K562 (cell line): ENCODE data around the gene MCCC1. TPM values are rescaled to one million over a fixed set of nuclear protein-coding genes. Genes with fewer than 3 reads are reported as not detected.

Experiments used
- ATAC-seq: fragments of 200-7000 bp; cut with Tn5 transposase; 3 replicates; pipeline ENCODE4 v1.9.1; 2020; ENCODE audit warnings: moderate library complexity
- BruUV-seq: library from RNA; stranded (reverse); fragments of 400-500 nt; replicated peaks from 2 replicates; lab custom pipeline; 2021; lab: Mats Ljungman, UMichigan
- CTCF ChIA-PET: fragments of 300-600 bp; formaldehyde crosslinking; extraction: SDS; loops from one replicate; lab custom pipeline; 2021; ENCODE audit warnings: low intra/inter-chr PET ratio; lab: Yijun Ruan, JAX
- POLR2A ChIA-PET: fragments of 300-600, 350-650 bp; sonication (Branson Sonifier 250); formaldehyde crosslinking; extraction: SDS; loops from one replicate; lab custom pipeline; 2021; ENCODE audit warnings: antibody characterized with exemption, inconsistent platforms; lab: Yijun Ruan, JAX
- DNase-seq, 4 experiments: peaks; one replicate each; pipeline versions ENCODE4 v3.0.0 to v3.0.0-alpha.2; 2011 to 2018; ENCODE audit warnings: low spot score in 3 of 4, mixed read lengths in 3 of 4; ENCODE audit errors: extremely low read depth in 1 of 4
- FAIRE-seq: peaks from 2 replicates; lab custom pipeline; 2011; peaks lifted over from hg19 to GRCh38; lab: Jason Lieb, UNC
- H2AFZ ChIP-seq: 2 replicates; pipeline ENCODE4 v1.6.0; 2011; ENCODE audit warnings: low read depth, low read length, control low read depth, inconsistent platforms
- H3K27ac ChIP-seq: fragments of 200-600 bp; 3 replicates; pipeline ENCODE4 v1.8.0; 2011; ENCODE audit warnings: low read depth, mild to moderate bottlenecking, control low read depth, inconsistent platforms, low read length, moderate library complexity, mixed read lengths; ENCODE audit errors: extremely low read depth
- H3K27me3 ChIP-seq, 2 experiments: fragments of 300-600 bp in 1 of 2; 2 replicates in 1 of 2; 3 replicates in 1 of 2; pipeline versions ENCODE4 v1.6.0 to v1.8.0; 2011; ENCODE audit warnings: inconsistent platforms in 2 of 2, low read length in 2 of 2, mild to moderate bottlenecking in 1 of 2, mixed read lengths in 1 of 2, moderate library complexity in 1 of 2; ENCODE audit not compliant: control insufficient read depth in 2 of 2, insufficient read depth in 2 of 2
- H3K36me3 ChIP-seq: fragments of 300-600 bp; 3 replicates; pipeline ENCODE4 v1.8.0; 2011; ENCODE audit warnings: mild to moderate bottlenecking, low read length, inconsistent platforms; ENCODE audit not compliant: control insufficient read depth, insufficient read depth
- H3K4me1 ChIP-seq, 2 experiments: fragments of 200-600 bp in 1 of 2; replicated peaks in 1 of 2; 2 replicates in 1 of 2; 3 replicates in 1 of 2; pipeline versions ENCODE4 v1.5.1 to v1.8.0; 2011; ENCODE audit warnings: inconsistent platforms in 2 of 2, low read length in 2 of 2, mild to moderate bottlenecking in 1 of 2, mixed read lengths in 1 of 2, moderate library complexity in 1 of 2; ENCODE audit not compliant: control insufficient read depth in 2 of 2, insufficient read depth in 2 of 2
- H3K4me2 ChIP-seq: 2 replicates; pipeline ENCODE4 v1.6.1; 2011; ENCODE audit warnings: low read length, control low read depth, inconsistent platforms, mixed read lengths; ENCODE audit not compliant: insufficient read depth
- H3K4me3 ChIP-seq: fragments of 200-600 bp; sonication (generic), shearing (Covaris generic); 2 replicates; pipeline ENCODE4 v1.5.1; 2016; ENCODE audit warnings: control low read depth, inconsistent platforms
- H3K79me2 ChIP-seq: fragments of 200-600 bp; 3 replicates; pipeline ENCODE4 v1.8.0; 2011; ENCODE audit warnings: low read length, inconsistent platforms; ENCODE audit not compliant: control insufficient read depth, insufficient read depth
- H3K9ac ChIP-seq, 2 experiments: 2 replicates each; pipeline versions ENCODE4 v1.6.0 to v1.6.1; 2011; ENCODE audit warnings: low read depth in 2 of 2, low read length in 2 of 2, control low read depth in 1 of 2, inconsistent platforms in 1 of 2, mild to moderate bottlenecking in 1 of 2, mixed read lengths in 1 of 2; ENCODE audit not compliant: insufficient read depth in 1 of 2
- H3K9me1 ChIP-seq: one replicate; pipeline ENCODE4 v1.6.0; 2011; ENCODE audit warnings: inconsistent platforms, mild to moderate bottlenecking, low read length, moderate library complexity; ENCODE audit not compliant: control insufficient read depth, insufficient read depth
- H3K9me3 ChIP-seq: replicated peaks from 2 replicates; pipeline ENCODE4 v1.5.1; 2011; ENCODE audit warnings: low read depth, low read length, inconsistent platforms; ENCODE audit not compliant: control insufficient read depth, insufficient read depth
- H4K20me1 ChIP-seq: replicated peaks from 2 replicates; pipeline ENCODE4 v1.6.1; 2011; ENCODE audit warnings: low read length, inconsistent platforms, mixed read lengths; ENCODE audit not compliant: control insufficient read depth, insufficient read depth
- CREBBP ChIP-seq: IDR thresholded peaks from one replicate; pipeline ENCODE4 v1.6.1; 2012; ENCODE audit warnings: low read depth, mild to moderate bottlenecking, control low read depth, inconsistent platforms, low read length
- GTF3C2 ChIP-seq: IDR thresholded peaks from 3 replicates; pipeline ENCODE4 v1.6.1; 2011; ENCODE audit warnings: borderline replicate concordance, mild to moderate bottlenecking, moderate library complexity; ENCODE audit not compliant: insufficient read length; ENCODE audit errors: extremely low read depth
- KLF10 ChIP-seq: fragments of 250-450 bp; sonication (Bioruptor Pico); IDR thresholded peaks from 2 replicates; pipeline ENCODE4 v1.6.1; 2021; ENCODE audit warnings: matching md5 sums
- NCOA1 ChIP-seq: fragments of 450-650 bp; IDR thresholded peaks from 2 replicates; pipeline ENCODE4 v1.6.1; 2016; ENCODE audit warnings: low read depth
- POLR2G ChIP-seq: fragments of 200-400 bp; formaldehyde crosslinking; IDR thresholded peaks from 2 replicates; pipeline ENCODE4 v1.6.1; 2017; ENCODE audit warnings: low read depth, mild to moderate bottlenecking, antibody characterized with exemption, low read length, moderate library complexity
- PYGO2 ChIP-seq: fragments of 450-650 bp; IDR thresholded peaks from 2 replicates; pipeline ENCODE4 v1.6.1; 2016; ENCODE audit warnings: mild to moderate bottlenecking, missing genetic modification characterization, moderate library complexity, missing compliant biosample characterization
- SREBF2 ChIP-seq: sonication (generic); formaldehyde crosslinking; IDR thresholded peaks from 2 replicates; pipeline ENCODE4 v1.4.0; 2020; ENCODE audit warnings: mild to moderate bottlenecking, missing genetic modification reagents
- ZFPM2 ChIP-seq: fragments of 250-450 bp; sonication (Bioruptor Pico); IDR thresholded peaks from 2 replicates; pipeline ENCODE4 v1.5.1; 2022; ENCODE audit warnings: mild to moderate bottlenecking
- WGBS: fragments of 100-300 bp; shearing (Covaris generic); methylation state at CpG from one replicate; pipeline ENCODE4 v1.1.6; 2016; ENCODE audit warnings: low coverage, mixed read lengths; ENCODE audit not compliant: insufficient coverage; ENCODE audit errors: missing lambda C conversion rate; 5-methylcytosine and 5-hydroxymethylcytosine counted together
- in situ Hi-C: fragments of 300-500 bp; cut with MboI; formaldehyde crosslinking; loops from 4 replicates; pipeline ENCODE4 v1.15.0; 2018; ENCODE audit warnings: inconsistent platforms, mixed read lengths
- intact Hi-C: fragments of 100-400 bp; cut with micrococcal nuclease; formaldehyde crosslinking; loops from 2 replicates; pipeline ENCODE4 v1.14.2; 2022
- polyA plus RNA-seq, 8 experiments: library from polyadenylated mRNA; depleted of rRNA in 4 of 8; stranded (reverse) in 5 of 8; unstranded in 3 of 8; fragments of >200 nt; fragmentation: Nextera tagmentation in 2 of 8; fragmentation: Illumina TruSeq in 1 of 8; extraction: Ambion mirVana in 2 of 8; extraction: Trizol in 1 of 8; gene quantifications; 2 replicates each; pipeline versions ENCODE4 v1.2.1 to v1.2.3, GENCODE V29; 2011 to 2014; ENCODE audit warnings: inconsistent platforms in 1 of 8, missing spikeins in 1 of 8
- total RNA-seq, 7 experiments: library from RNA; depleted of rRNA in 6 of 7; stranded (reverse); fragments of >200 nt in 6 of 7; fragmentation: Illumina TruSeq in 2 of 7; extraction: Trizol in 2 of 7; gene quantifications; 2 replicates each; pipeline versions ENCODE4 v1.2.1 to v1.2.3, GENCODE V29; 2011 to 2021; ENCODE audit warnings: low replicate concordance in 1 of 7
- TF ChIP-seq, protein P1 (sequence below), 2 experiments: fragments of 250-450 bp in 1 of 2; fragments of 450-650 bp in 1 of 2; sonication (Bioruptor Pico) in 1 of 2; IDR thresholded peaks; 2 replicates each; pipeline versions ENCODE4 v1.6.1 to v1.8.0; 2016 to 2021; ENCODE audit warnings: mild to moderate bottlenecking in 2 of 2, moderate library complexity in 2 of 2, missing compliant biosample characterization in 1 of 2, missing genetic modification characterization in 1 of 2
- TF ChIP-seq, protein P2 (sequence below): fragments of 250-450 bp; sonication (Bioruptor Pico); IDR thresholded peaks from 2 replicates; pipeline ENCODE4 v1.8.0; 2021; ENCODE audit warnings: borderline replicate concordance, mild to moderate bottlenecking, moderate library complexity; ENCODE audit not compliant: poor library complexity, severe bottlenecking

MCCC1 gene
- total and polyA plus RNA-seq, 9 of the 15 experiments (the other 6 are each of a cell fraction or from before 2014, with no cell fraction given), result 13.7 to 26.9 (median 23.0) TPM

DNA sequence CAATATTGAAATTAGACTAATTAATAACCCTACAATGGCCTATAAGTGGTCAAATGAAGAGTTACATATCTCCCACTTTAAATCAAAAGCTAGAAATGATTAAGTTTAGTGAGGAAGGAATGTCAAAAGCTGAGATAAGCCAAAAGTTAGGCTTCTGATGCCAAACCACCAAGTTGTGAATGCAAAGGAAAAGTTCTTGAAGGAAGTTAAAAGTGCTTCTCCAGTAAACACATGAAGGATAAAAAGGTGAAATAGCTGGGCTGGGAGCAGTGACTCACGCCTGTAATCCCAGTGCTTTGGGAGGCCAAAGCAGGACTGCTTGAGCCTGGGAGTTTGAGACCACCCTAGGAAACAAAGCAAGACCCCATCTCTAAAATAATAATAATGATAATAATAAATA, 72.0 kb downstream of the MCCC1 start:
- H2AFZ ChIP-seq, result no peak overlapping the region
- ATAC-seq (no peak), DNase-seq (no peak), FAIRE-seq (no peak)
- no peak overlapping the region for H3K9ac ChIP-seq
- H3K36me3 ChIP-seq, result peaks cover 23% of the 10 kb centered on the region
- no peak overlapping the region for H3K4me3 ChIP-seq
- no peaks in the 10 kb centered on the region for H3K4me1 ChIP-seq
- ChIA-PET CTCF (no interaction called here), POLR2A (interaction anchor here (0.7 kb wide), 1 partner anchor 48 kb away, joined by 3 read pairs; no protein-coding TSS in a partner anchor)
- H3K9me1 ChIP-seq, result no peaks in the 10 kb centered on the region
- TF ChIP-seq, protein P1, sequence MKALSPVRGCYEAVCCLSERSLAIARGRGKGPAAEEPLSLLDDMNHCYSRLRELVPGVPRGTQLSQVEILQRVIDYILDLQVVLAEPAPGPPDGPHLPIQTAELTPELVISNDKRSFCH (CRISPR knock-in tag; IDR thresholded peaks at IDR 0.05), result no peak
- TF ChIP-seq, protein P1 (tag; IDR thresholded peaks at IDR 0.05), result no peak
- no peak for TF ChIP-seq NCOA1
- TF ChIP-seq PYGO2 (tag), result no peak
- no peak for TF ChIP-seq SREBF2 (CRISPR knock-in tag)
- H3K27me3 ChIP-seq, result no peaks in the 10 kb centered on the region
- no peaks in the 10 kb centered on the region for H3K79me2 ChIP-seq
- no TSS peak for BruUV-seq
- H3K9me3 ChIP-seq, result 0 out of 2 replicates have a peak, but pooled peaks cover 2% of the 10 kb centered on the region
- 80% methylated on average over 1 of the region's 1 CpG for WGBS
- no peaks in the 10 kb centered on the region for H4K20me1 ChIP-seq
- intact Hi-C loops, result no loop called here
- no peak overlapping the region for H3K4me2 ChIP-seq
- in situ Hi-C loops, result no loop called here
- H3K27ac ChIP-seq, result no peak overlapping the region

- Histone ChIP-seq H4K20me1 (no peaks in the 10 kb centered on the region; the same call in 1 of the 2 replicates), H3K4me3 (no peak overlapping the region), H3K9me1 (no peaks in the 10 kb centered on the region), H3K27me3 (no peaks in the 10 kb centered on the region), H3K4me1 (no peaks in the 10 kb centered on the region), H3K9me3 (0 out of 2 replicates have a peak, but pooled peaks cover 2% of the 10 kb centered on the region), H3K36me3 (peaks cover 34% of the 10 kb centered on the region), H3K4me2 (no peak overlapping the region), H3K9ac (no peak overlapping the region), H3K79me2 (no peaks in the 10 kb centered on the region), H3K27ac (no peak overlapping the region), H2AFZ (no peak overlapping the region)
- intact Hi-C loops, result no loop called here
- no TSS peak for BruUV-seq
- in situ Hi-C loops, result no loop called here
- WGBS, result 87% methylated on average over 3 of the region's 3 CpGs
- ChIA-PET POLR2A (no interaction called here), CTCF (no interaction called here)
- DNase-seq (no peak), FAIRE-seq (no peak), ATAC-seq (no peak)
- TF ChIP-seq KLF10 (CRISPR knock-in tag) (no peak), GTF3C2 (no peak), POLR2G (no peak), CREBBP (no peak), ZFPM2 (no peak), NCOA1 (no peak)
- TF ChIP-seq, protein P2, sequence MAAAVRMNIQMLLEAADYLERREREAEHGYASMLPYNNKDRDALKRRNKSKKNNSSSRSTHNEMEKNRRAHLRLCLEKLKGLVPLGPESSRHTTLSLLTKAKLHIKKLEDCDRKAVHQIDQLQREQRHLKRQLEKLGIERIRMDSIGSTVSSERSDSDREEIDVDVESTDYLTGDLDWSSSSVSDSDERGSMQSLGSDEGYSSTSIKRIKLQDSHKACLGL (CRISPR knock-in tag), result no peak
Observed at GRCh38 chr3:183022936-183023516, 76.3 kb downstream of the MCCC1 start.
